BJ (cell line): ENCODE results near the gene CASK. TPM values are rescaled to one million over a fixed set of nuclear protein-coding genes. Genes with fewer than 3 reads are reported as not detected.

Experiments used
- CTCF ChIA-PET: fragments of 350-600 bp; formaldehyde crosslinking; extraction: SDS; loops from one replicate; lab custom pipeline; 2021; ENCODE audit warnings: antibody characterized with exemption, inconsistent platforms; lab: Yijun Ruan, JAX
- POLR2A ChIA-PET: fragments of 300-600 bp; sonication (Branson Sonifier 250); formaldehyde crosslinking; extraction: SDS; loops from one replicate; lab custom pipeline; 2021; ENCODE audit warnings: antibody characterized with exemption; lab: Charles Lee
- DNase-seq: peaks from one replicate; pipeline ENCODE4 v3.0.0-alpha.2; 2011; ENCODE audit warnings: low read depth
- H3K27me3 ChIP-seq: 2 replicates; pipeline ENCODE4 v1.6.0; 2011; ENCODE audit warnings: low read length; ENCODE audit not compliant: control insufficient read depth, insufficient read depth
- H3K36me3 ChIP-seq: 2 replicates; pipeline ENCODE4 v1.5.1; 2011; ENCODE audit warnings: low read length; ENCODE audit not compliant: control insufficient read depth, insufficient read depth
- H3K4me3 ChIP-seq: 2 replicates; pipeline ENCODE4 v1.5.1; 2011; ENCODE audit warnings: low read depth, mild to moderate bottlenecking, control low read depth, low read length
- polyA plus RNA-seq: library from polyadenylated mRNA; depleted of rRNA; stranded (reverse); fragments of >200 nt; gene quantifications from 2 replicates; pipeline ENCODE4 v1.2.3, GENCODE V29; 2011
- TF ChIP-seq, protein P1 (sequence below): IDR thresholded peaks from 2 replicates; pipeline ENCODE4 v1.5.1; 2011; ENCODE audit warnings: low read depth, mild to moderate bottlenecking, control low read depth, inconsistent platforms, low read length, moderate library complexity; ENCODE audit not compliant: insufficient read depth

Gene CASK
- polyA plus RNA-seq, 1 experiment, result 12.3 TPM

DNA sequence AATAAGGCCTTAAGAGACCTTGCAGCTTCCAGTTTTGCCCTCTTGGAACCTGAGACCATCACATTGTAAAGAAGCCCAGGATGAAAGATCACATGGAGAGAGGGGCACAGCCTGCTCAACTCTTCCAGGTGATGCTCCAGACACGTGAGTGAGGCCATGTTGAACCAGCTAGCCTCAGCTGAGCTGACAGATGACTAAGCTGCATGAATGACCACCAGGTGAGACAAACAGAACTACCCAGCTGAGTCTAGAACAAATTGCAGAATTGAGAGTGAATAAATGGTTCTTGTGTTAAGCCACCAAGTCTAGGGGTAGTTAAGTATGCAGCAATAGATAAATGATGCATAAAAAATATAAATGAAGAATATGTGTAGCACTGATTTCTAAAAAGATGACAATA is 216.1 kb downstream of the CASK start:
- no peaks in the 10 kb centered on the region for H3K27me3 ChIP-seq
- DNase-seq, result no peak
- no peak overlapping the region for H3K4me3 ChIP-seq
- CTCF ChIA-PET, result no interaction called here
- H3K36me3 ChIP-seq, result no peaks in the 10 kb centered on the region
- POLR2A ChIA-PET, result no interaction called here
- TF ChIP-seq, protein P1, sequence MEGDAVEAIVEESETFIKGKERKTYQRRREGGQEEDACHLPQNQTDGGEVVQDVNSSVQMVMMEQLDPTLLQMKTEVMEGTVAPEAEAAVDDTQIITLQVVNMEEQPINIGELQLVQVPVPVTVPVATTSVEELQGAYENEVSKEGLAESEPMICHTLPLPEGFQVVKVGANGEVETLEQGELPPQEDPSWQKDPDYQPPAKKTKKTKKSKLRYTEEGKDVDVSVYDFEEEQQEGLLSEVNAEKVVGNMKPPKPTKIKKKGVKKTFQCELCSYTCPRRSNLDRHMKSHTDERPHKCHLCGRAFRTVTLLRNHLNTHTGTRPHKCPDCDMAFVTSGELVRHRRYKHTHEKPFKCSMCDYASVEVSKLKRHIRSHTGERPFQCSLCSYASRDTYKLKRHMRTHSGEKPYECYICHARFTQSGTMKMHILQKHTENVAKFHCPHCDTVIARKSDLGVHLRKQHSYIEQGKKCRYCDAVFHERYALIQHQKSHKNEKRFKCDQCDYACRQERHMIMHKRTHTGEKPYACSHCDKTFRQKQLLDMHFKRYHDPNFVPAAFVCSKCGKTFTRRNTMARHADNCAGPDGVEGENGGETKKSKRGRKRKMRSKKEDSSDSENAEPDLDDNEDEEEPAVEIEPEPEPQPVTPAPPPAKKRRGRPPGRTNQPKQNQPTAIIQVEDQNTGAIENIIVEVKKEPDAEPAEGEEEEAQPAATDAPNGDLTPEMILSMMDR, result no peak

DNA sequence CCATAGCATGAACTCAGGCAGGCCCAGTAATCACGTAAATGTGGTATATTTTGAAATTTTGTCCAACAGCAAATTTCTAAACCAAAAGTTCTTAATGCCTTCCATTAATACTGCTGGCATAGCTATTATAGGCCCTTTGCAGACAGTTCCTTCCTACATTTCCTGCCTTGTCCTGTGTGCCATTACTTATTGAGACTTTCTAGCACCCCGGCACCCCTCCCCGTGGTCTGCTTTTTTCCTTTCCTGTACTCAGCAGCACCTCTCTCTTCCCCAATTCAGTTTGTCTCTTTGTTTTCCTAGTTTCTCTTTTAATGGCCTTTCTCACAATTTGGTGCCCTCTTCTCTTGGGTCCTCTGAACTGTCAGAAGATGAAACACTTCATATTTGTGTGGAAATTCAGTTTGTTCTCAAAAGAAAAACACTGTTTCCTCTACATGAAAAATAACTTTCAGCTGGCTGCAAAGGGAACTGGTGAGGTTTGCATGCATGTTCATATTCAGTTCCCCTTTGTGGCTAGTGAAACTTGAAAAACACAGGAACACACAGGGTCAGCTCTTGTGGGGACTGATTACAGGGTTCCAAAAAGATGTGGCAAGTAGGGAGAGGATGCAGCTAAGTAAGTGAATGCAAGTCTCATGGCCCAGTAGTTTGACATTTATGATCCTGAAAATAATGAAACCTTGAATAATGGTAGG is 217.5 kb downstream of the CASK start:
- Histone ChIP-seq H3K36me3 (no peaks in the 10 kb centered on the region), H3K4me3 (no peak overlapping the region), H3K27me3 (no peaks in the 10 kb centered on the region)
- ChIA-PET POLR2A (no interaction called here), CTCF (no interaction called here)
- DNase-seq, result no peak
- TF ChIP-seq, protein P1, result no peak

DNA sequence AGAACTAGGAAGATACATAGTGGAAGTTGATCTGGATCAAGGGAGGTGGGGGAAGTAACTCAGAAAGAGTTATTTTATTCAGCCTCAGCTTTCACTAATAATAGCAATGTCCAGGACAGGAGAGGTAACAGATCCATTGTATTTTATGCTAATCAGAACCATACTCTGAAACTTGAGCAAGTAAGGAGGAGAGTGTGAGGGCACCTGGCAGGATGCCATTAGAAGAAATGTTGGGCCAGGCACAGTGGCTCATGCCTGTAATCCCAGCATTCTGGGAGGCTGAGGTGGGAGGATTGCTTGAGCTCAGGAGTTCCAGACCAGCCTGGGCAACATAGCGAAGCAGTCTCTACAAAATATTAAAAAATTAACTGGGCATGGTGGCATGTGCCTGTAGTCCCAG is 218.3 kb downstream of the CASK start:
- Histone ChIP-seq H3K36me3 (no peaks in the 10 kb centered on the region), H3K4me3 (no peak overlapping the region), H3K27me3 (no peaks in the 10 kb centered on the region)
- TF ChIP-seq, protein P1, result no peak
- ChIA-PET CTCF (no interaction called here), POLR2A (no interaction called here)
- no peak for DNase-seq

DNA sequence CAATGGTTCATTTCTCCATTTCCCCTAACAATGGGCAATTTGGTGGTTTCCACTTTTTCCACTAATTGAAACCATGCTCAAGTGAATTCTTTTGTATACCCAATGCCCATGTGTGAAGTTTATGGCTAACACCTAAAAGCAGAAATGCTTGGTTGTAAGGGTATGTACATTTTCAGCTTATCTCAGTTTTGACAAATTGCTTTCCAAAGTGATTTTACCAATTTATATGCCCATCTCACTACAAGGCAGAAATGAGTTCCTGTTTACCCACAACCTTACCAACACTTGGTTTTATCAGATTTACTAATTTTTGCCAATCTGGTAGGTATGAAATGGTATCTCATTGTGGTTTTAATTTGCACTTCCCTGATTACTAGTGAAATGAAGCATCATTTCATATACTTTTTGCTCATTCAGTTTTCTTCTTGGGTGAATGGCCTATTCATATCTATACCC is 219.8 kb downstream of the CASK start:
- CTCF ChIA-PET, result no interaction called here
- TF ChIP-seq, protein P1, result no peak
- no peaks in the 10 kb centered on the region for H3K27me3 ChIP-seq
- no peak for DNase-seq
- H3K4me3 ChIP-seq, result no peak overlapping the region
- no peaks in the 10 kb centered on the region for H3K36me3 ChIP-seq
- POLR2A ChIA-PET, result no interaction called here

DNA sequence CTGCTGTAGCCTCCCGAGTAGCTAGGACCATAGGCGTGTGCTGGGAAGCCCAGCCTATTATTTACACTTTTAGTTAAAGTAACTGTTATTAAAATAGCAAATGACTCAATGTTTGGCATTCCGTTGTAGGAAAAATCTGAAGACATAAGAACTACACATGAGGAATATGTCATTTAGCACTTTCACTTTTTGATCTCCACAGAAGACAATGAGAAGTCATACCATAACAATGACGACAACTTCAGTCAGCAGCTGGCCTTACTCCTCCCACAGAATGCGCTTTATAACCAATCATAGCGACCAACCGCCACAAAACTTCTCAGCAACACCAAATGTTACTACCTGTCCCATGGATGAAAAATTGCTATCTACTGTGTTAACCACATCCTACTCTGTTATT is 227.9 kb downstream of the CASK start:
- ChIA-PET CTCF (no interaction called here), POLR2A (no interaction called here)
- no peak overlapping the region for H3K4me3 ChIP-seq
- TF ChIP-seq, protein P1, result no peak
- no peaks in the 10 kb centered on the region for H3K27me3 ChIP-seq
- H3K36me3 ChIP-seq, result no peaks in the 10 kb centered on the region
- no peak for DNase-seq
